PC-3 (cell line): ENCODE measurements around the gene PCSK1. TPM values are rescaled to one million over a fixed set of nuclear protein-coding genes. Genes with fewer than 3 reads are reported as not detected.

Experiments used
- ATAC-seq: fragments of 200-7000 bp; cut with Tn5 transposase; 2 replicates; pipeline ENCODE4 v1.9.1; 2020; ENCODE audit warnings: mild to moderate bottlenecking, moderate library complexity
- Bru-seq: library from RNA; stranded (reverse); fragments of 400-500 nt; gene quantifications from one replicate; lab custom pipeline; 2021; lab: Mats Ljungman, UMichigan
- BruChase-seq, 2 experiments: library from RNA; stranded (reverse); fragments of 400-500 nt; gene quantifications; one replicate each; lab custom pipeline; 2021; lab: Mats Ljungman, UMichigan
- BruUV-seq: library from RNA; stranded (reverse); fragments of 400-500 nt; replicated peaks from 2 replicates; lab custom pipeline; 2021; lab: Mats Ljungman, UMichigan
- CTCF ChIA-PET: fragments of 300-600 bp; sonication (Branson Sonifier 250); formaldehyde crosslinking; loops from one replicate; lab custom pipeline; 2022; ENCODE audit warnings: antibody characterized with exemption; lab: Charles Lee
- POLR2A ChIA-PET: fragments of 300-600 bp; sonication (Branson Sonifier 250); formaldehyde crosslinking; loops from one replicate; lab custom pipeline; 2022; ENCODE audit warnings: antibody characterized with exemption; ENCODE audit not compliant: unreplicated experiment; lab: Charles Lee
- DNase-seq: peaks from one replicate; pipeline ENCODE4 v3.0.0-alpha.2; 2015
- H2AFZ ChIP-seq: fragments of 300-600 bp; sonication (generic); 2 replicates; pipeline ENCODE4 v1.6.0; 2016; ENCODE audit warnings: antibody characterized with exemption, low read length
- H3F3A ChIP-seq: fragments of 300-600 bp; sonication (generic); one replicate; pipeline ENCODE4 v1.6.0; 2017; ENCODE audit warnings: antibody characterized with exemption, low read length, control low read depth, mild to moderate bottlenecking; ENCODE audit not compliant: unreplicated experiment
- H3K27ac ChIP-seq: fragments of 300-600 bp; sonication (generic); 2 replicates; pipeline ENCODE4 v1.5.1; 2016; ENCODE audit warnings: mild to moderate bottlenecking, low read length
- H3K27me3 ChIP-seq: fragments of 300-600 bp; sonication (generic); 2 replicates; pipeline ENCODE4 v1.6.1; 2016; ENCODE audit warnings: low read length, mixed read lengths
- H3K36me3 ChIP-seq: fragments of 300-600 bp; sonication (generic); 2 replicates; pipeline ENCODE4 v1.6.1; 2016; ENCODE audit warnings: low read depth, mixed run types, low read length, mixed read lengths
- H3K4me1 ChIP-seq: fragments of 300-600 bp; sonication (generic); 2 replicates; pipeline ENCODE4 v1.5.1; 2016; ENCODE audit warnings: low read length; ENCODE audit not compliant: insufficient read depth
- H3K4me2 ChIP-seq: fragments of 300-600 bp; sonication (generic); 2 replicates; pipeline ENCODE4 v1.6.0; 2016; ENCODE audit warnings: low read length
- H3K4me3 ChIP-seq: fragments of 300-600 bp; sonication (generic); 2 replicates; pipeline ENCODE4 v1.5.1; 2016; ENCODE audit warnings: mild to moderate bottlenecking, low read length, mixed read lengths
- H3K79me2 ChIP-seq: fragments of 300-600 bp; sonication (generic); 2 replicates; pipeline ENCODE4 v1.6.1; 2017; ENCODE audit warnings: low read length, mixed read lengths
- H3K9ac ChIP-seq: fragments of 300-600 bp; sonication (generic); 2 replicates; pipeline ENCODE4 v1.6.0; 2016; ENCODE audit warnings: mild to moderate bottlenecking, low read length
- H3K9me2 ChIP-seq: fragments of 300-600 bp; sonication (generic); replicated peaks from 2 replicates; pipeline ENCODE4 v1.6.1; 2016; ENCODE audit warnings: mixed run types, low read length, mixed read lengths
- H3K9me3 ChIP-seq: fragments of 300-600 bp; sonication (generic); 2 replicates; pipeline ENCODE4 v1.6.1; 2016; ENCODE audit warnings: low read length, mixed read lengths
- H4K20me1 ChIP-seq: fragments of 300-600 bp; sonication (generic); 2 replicates; pipeline ENCODE4 v1.6.1; 2016; ENCODE audit warnings: low read length, mixed read lengths
- EZH2 ChIP-seq: fragments of 300-600 bp; sonication (generic); IDR thresholded peaks from one replicate; pipeline ENCODE4 v1.6.1; 2017; ENCODE audit warnings: antibody characterized with exemption, mild to moderate bottlenecking, low read length; ENCODE audit not compliant: unreplicated experiment
- EZH2phosphoT487 ChIP-seq: fragments of 300-600 bp; sonication (generic); IDR thresholded peaks from 2 replicates; pipeline ENCODE4 v1.6.1; 2018; ENCODE audit warnings: mild to moderate bottlenecking, antibody characterized with exemption, low read length, borderline replicate concordance
- intact Hi-C: fragments of 100-400 bp; cut with micrococcal nuclease; formaldehyde crosslinking; loops from 2 replicates; pipeline ENCODE4 v1.9.0; 2023
- long read RNA-seq: library from polyadenylated mRNA; unstranded; transcript quantifications from one replicate; pipeline ENCODE4 v2.0.0, GENCODE V29; 2021; ENCODE audit not compliant: unreplicated experiment
- total RNA-seq: library from RNA; depleted of rRNA; stranded (reverse); fragments of >200 nt; gene quantifications from 2 replicates; pipeline ENCODE4 v1.2.3, GENCODE V29; 2014; rRNA removed
- TF ChIP-seq, protein P1 (sequence below): fragments of 300-600 bp; sonication (generic); conservative IDR thresholded peaks from 2 replicates; pipeline ENCODE4 v1.5.1; 2017; ENCODE audit warnings: antibody characterized with exemption, low read depth, mild to moderate bottlenecking, low read length

PCSK1 gene
- total RNA-seq = not detected in 2 replicates
- Bru-seq, nascent RNA = not detected
- BruChase-seq, experiment 1, labeled RNA remaining after a 6-hour chase = percentile 2 among the genes with signal in this experiment
- BruChase-seq, experiment 2, labeled RNA remaining after a 2-hour chase = percentile 3 among the genes with signal in this experiment
- long read RNA-seq = 0 reads

DNA sequence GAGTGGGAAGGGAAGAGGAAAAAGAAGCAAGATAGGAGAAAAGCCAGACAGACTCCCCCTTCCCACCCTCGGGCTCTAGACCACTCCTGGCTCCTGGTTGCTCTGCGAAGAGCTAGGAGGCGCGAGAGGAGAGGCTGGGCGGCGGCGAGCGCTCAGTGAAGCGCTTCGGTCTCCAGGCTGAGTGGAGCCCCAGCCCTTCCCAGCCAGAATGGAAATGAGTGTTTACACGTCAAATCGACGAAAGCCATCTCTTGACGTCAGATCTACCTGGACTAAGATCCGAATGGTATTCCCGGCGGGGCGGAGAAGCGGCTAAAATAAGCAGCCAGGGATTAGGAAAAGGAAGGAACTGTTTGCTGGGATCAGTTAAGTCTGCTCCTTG, at the start of gene PCSK1:
PCSK1 (minus strand) TSS at position 183 of the 382 bp plus-strand sequence. CDS start 206 bp downstream, outside the sequence.
- ATAC-seq (no peak), DNase-seq (no peak)
- no peaks in the 10 kb centered on the region for H3K79me2 ChIP-seq
- H2AFZ ChIP-seq = no peak within 1 kb of the TSS
- H3K9ac ChIP-seq = no peak within 1 kb of the TSS
- no peak within 1 kb of the TSS for H3K4me3 ChIP-seq
- POLR2A ChIA-PET = no interaction called here
- H3K4me2 ChIP-seq = no peak within 1 kb of the TSS
- no peaks in the 10 kb centered on the region for H3K36me3 ChIP-seq
- H3K27ac ChIP-seq = no peak within 1 kb of the TSS
- intact Hi-C loops = no loop called here
- H3K27me3 ChIP-seq = peaks cover 3% of the 10 kb centered on the region; the same call in 1 of the 2 replicates
- TF ChIP-seq, protein P1, sequence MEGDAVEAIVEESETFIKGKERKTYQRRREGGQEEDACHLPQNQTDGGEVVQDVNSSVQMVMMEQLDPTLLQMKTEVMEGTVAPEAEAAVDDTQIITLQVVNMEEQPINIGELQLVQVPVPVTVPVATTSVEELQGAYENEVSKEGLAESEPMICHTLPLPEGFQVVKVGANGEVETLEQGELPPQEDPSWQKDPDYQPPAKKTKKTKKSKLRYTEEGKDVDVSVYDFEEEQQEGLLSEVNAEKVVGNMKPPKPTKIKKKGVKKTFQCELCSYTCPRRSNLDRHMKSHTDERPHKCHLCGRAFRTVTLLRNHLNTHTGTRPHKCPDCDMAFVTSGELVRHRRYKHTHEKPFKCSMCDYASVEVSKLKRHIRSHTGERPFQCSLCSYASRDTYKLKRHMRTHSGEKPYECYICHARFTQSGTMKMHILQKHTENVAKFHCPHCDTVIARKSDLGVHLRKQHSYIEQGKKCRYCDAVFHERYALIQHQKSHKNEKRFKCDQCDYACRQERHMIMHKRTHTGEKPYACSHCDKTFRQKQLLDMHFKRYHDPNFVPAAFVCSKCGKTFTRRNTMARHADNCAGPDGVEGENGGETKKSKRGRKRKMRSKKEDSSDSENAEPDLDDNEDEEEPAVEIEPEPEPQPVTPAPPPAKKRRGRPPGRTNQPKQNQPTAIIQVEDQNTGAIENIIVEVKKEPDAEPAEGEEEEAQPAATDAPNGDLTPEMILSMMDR = no peak
- TF ChIP-seq EZH2phosphoT487 = no peak
- no peak for TF ChIP-seq EZH2
- no peaks in the 10 kb centered on the region for H3F3A ChIP-seq
- no peaks in the 10 kb centered on the region for H3K9me2 ChIP-seq
- BruUV-seq = no TSS peak
- no peaks in the 10 kb centered on the region for H3K9me3 ChIP-seq
- no peaks in the 10 kb centered on the region for H4K20me1 ChIP-seq
- CTCF ChIA-PET = no interaction called here
- no peaks in the 10 kb centered on the region for H3K4me1 ChIP-seq

DNA sequence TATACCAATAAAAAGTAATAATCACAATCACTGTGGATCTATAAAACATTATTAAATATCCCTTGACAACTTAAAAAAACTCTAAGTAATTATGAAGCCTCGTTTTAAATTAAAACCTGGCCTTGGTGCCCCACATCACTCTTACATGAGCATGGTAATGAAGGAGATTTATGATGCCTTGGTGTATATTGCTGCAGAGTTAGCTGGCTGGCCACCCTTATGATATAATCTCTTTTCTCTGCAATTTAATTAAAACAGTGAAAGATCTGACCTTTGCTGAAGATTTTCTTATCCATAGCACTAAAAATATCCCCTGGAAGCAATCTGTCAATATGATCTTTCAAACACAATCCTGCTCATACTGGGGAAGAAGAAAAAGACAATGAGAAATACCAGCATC, 48.8 kb upstream of the PCSK1 start:
- H3F3A ChIP-seq = no peaks in the 10 kb centered on the region
- no peaks in the 10 kb centered on the region for H3K36me3 ChIP-seq
- H3K4me3 ChIP-seq = no peak overlapping the region
- H3K27me3 ChIP-seq = no peaks in the 10 kb centered on the region
- no peak for DNase-seq
- H3K27ac ChIP-seq = no peak overlapping the region
- no peaks in the 10 kb centered on the region for H3K9me2 ChIP-seq
- no TSS peak for BruUV-seq
- H3K4me2 ChIP-seq = no peak overlapping the region
- H3K9me3 ChIP-seq = no peaks in the 10 kb centered on the region
- no peak overlapping the region for H3K9ac ChIP-seq
- TF ChIP-seq, protein P1 = no peak
- no peak for TF ChIP-seq EZH2phosphoT487
- no peak for TF ChIP-seq EZH2
- intact Hi-C loops = no loop called here
- CTCF ChIA-PET = no interaction called here
- no peaks in the 10 kb centered on the region for H3K79me2 ChIP-seq
- POLR2A ChIA-PET = no interaction called here
- H2AFZ ChIP-seq = no peak overlapping the region
- ATAC-seq = no peak
- H4K20me1 ChIP-seq = no peaks in the 10 kb centered on the region
- H3K4me1 ChIP-seq = no peaks in the 10 kb centered on the region
